ENCODE measurements around the gene TRIP4. TPM values are rescaled to one million over a fixed set of nuclear protein-coding genes. Genes with fewer than 3 reads are reported as not detected.
"Not testable (repeated sequence)": the region's sequence is repeated elsewhere in the genome, so short reads cannot be mapped to it uniquely, and the experiment has no call there.

The TRIP4 gene
- polyA plus RNA-seq, 10 donors: 21.9 to 33.8 (median 25.6) TPM

DNA sequence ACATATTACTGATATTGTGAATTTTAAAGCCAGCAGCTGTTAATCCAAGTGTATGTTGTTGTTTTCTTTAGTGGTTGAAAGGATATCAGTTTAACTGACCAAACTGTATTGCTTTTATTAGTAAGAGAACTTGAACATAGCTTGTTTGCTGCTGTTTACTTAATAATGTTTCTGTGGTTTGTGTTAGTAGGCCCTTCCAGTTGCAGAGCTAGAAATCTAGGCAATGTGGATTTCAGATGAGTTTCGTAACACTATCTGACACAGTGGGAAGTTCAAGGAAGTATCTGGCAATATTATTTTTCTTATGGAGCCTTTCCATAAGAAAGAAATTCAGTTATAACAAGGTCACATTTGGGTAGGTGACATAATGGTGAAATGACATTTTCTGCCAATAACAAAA is 91.2 kb downstream of the TRIP4 start:
- no peak for DNase-seq

DNA sequence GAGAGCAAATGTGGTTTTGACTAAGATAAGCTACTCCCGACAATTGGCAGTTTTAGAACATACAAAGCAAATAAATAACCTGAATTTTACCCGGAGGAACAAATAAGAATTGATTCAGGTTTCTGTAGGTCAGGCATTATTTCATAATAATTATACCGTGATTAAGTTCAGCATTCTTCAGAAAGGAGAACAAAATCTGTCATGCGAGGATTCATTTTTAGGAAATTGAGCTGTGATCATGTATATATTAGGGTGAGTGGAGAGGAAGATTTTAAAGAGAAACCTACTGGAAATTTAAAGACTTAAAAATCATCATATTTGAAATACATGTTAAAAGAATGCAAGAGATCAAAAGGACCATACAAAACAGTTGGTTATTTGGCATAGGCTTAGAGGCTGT is 93.3 kb downstream of the TRIP4 start:
- DNase-seq: no peak

GRCh38 chr15:64483749-64484148 is 96.1 kb downstream of the TRIP4 start:
- no peak for DNase-seq

DNA sequence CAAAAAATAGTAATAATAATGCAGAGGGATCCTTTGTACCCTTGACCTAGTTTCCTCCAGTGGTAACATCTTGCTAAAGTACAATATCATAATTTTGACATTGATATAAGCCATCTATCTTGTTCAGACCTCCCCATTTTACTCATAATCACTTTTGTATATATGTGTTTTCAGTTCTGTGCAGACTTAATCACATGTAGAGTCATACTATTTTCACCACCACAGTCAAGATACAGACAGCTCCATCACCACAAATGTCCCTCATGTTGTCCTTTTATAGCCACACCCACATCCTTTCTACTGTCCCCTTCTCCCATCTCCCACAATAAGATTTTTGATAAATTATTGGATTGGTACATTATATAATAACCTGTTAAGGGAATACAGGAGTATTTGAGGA is 98.2 kb downstream of the TRIP4 start:
- DNase-seq: no peak

DNA sequence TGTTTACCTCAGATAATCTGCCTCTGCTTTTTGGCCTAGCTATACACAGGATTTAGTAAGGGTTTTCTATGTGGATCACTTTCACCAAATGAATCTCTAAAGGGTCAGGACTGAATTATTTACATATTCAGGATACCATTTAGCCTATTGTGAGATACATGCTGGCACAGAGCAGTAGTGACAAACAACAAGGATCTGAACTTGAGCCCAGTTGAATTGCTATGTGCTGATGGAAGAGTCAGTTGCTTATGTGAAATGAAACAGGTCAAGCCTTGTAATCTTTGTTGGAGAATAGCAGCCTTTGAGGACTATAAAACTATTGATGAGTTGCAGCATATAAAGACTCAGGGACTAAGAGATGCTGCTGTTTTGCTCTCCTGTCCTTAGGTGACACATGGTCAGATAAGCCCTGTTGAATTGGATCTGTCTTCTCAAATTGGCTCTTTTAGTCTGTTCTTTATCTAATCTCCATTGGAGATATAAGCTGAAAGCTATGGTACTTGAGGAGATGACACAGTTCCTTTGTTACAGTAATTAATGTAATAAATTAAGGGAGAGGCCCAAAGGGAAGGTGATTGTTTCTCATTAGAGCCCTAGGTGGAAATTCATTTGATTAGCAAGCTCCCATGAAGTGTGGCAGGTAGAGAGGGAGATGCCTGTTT is 103.1 kb downstream of the TRIP4 start:
- DNase-seq: no peak

DNA sequence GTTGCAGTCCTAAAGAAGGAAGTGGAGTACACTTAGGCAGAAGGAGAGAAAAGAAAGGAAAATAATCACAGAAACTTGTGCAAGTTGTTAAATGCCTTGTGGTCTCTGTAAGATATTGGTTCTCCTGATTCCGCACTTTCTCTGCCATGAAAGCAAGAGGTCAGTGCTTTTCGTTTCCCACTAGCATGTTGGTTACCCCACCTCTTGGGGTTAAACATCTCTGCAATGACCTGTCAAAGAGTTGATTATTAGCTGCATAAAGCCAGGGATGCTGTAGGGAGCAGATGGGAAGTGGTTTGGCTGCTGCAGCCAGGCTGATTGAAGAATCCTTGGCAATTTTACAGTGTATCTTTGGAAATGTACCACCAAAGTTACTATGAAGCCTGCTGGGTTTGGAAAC is 106.0 kb downstream of the TRIP4 start:
- no peak for DNase-seq

GRCh38 chr15:64495968-64496367 is 108.3 kb downstream of the TRIP4 start:
- not testable (repeated sequence) for DNase-seq

DNA sequence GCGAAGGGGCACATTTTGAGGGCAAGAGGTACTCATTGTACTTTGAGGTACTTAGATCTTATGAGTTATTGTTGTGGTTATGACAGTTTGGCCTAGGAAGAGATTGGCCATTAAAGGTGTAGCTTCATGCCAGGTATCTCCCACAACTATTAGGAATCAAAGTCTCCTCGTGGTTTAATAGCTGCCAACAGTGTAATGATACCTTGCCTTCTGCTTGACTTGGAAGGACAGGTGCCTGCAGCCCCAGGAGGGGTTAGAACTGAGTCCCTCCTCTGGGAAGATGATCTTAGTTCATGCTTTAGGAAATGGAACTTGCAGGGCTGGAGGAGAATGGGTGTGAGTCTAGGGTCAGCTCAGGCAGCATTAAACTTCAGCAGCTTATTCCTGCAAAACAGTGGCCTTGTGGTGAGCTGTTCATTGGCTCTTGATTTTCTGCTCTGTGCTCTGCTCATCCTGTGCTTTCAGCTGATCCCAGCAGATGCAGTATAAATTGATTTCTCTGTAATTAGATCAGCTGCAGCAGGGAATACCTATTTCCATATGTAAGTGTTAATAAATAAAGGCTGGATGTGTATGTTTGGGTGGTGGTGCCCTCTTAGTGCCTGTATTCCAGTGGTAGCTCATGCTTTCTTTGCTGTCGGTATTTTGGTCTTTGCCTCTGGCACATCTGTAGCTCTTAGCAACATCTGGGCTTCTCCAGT is 113.2 kb downstream of the TRIP4 start:
- DNase-seq: no peak

DNA sequence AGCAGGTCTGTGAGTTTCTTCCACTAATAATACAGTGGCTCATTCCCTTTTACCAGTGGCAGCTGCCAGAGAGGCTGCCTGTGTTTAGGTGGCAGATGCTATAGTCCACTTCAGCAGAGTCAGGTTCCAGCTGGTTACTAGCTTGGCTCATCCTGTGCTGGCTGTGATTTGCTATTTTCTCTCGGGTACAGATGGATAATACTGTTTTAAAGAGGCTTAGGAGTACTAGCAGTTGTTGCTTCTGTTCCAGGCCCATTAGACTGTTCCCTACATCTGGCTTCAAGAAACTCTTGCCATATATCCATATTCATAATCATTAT is 113.7 kb downstream of the TRIP4 start:
- DNase-seq: peak in 1 of 3 donors; percentile 18

- DNase-seq: peak in 1 of 3 donors; percentile 28
Measured at GRCh38 chr15:64502151-64502550, 114.5 kb downstream of the TRIP4 start.

GRCh38 chr15:64502551-64502950 is 114.9 kb downstream of the TRIP4 start:
- DNase-seq: no peak

GRCh38 chr15:64503197-64503596 is 115.6 kb downstream of the TRIP4 start:
- DNase-seq: peak in 2 of 3 donors; percentile 37 to 40

- DNase-seq: no peak
Measured at GRCh38 chr15:64503640-64504039, 116.0 kb downstream of the TRIP4 start.

Other genes with a start within 250 kb of the TRIP4 start
- 1 to 10 TPM in 3 of 10 donors, under 1 TPM in 7; 0.39 to 1.5 (median 0.80) TPM for gene SNX22, start 236.1 kb upstream of the TRIP4 start, polyA plus RNA-seq (ENCODE audit: insufficient read length in 10 of 10)
- gene PPIB, start 224.8 kb upstream of the TRIP4 start, polyA plus RNA-seq (ENCODE audit: insufficient read length in 10 of 10): 100 to 1,000 TPM; 231 to 484 (median 310) TPM
- 10 to 100 TPM in 6 of 10 donors, 1 to 10 TPM in 4; 8.5 to 13.0 (median 10.8) TPM for gene CSNK1G1, start 31.7 kb upstream of the TRIP4 start, polyA plus RNA-seq (ENCODE audit: insufficient read length in 10 of 10)
- 10 to 100 TPM; 25.0 to 64.8 (median 38.8) TPM for gene PCLAF, start 6.4 kb upstream of the TRIP4 start, polyA plus RNA-seq (ENCODE audit: insufficient read length in 10 of 10)
- gene ZNF609, start 72.7 kb downstream of the TRIP4 start, polyA plus RNA-seq (ENCODE audit: insufficient read length in 10 of 10): 10 to 100 TPM; 14.0 to 18.8 (median 16.1) TPM

All from muscle of back (tissue), 11 donors.